HG02852 (cell line): Measurements from ENCODE around the gene PLA2G12B.
"Not testable (repeated sequence)": the region's sequence is repeated elsewhere in the genome, so short reads cannot be mapped to it uniquely, and the experiment has no call there.

Experiments used
- ATAC-seq: cut with Tn5 transposase; IDR thresholded peaks from one replicate; pipeline ENCODE4 v1.9.1; 2021; ENCODE audit warnings: mild to moderate bottlenecking, moderate library complexity; ENCODE audit not compliant: unreplicated experiment

Gene PLA2G12B, protein sequence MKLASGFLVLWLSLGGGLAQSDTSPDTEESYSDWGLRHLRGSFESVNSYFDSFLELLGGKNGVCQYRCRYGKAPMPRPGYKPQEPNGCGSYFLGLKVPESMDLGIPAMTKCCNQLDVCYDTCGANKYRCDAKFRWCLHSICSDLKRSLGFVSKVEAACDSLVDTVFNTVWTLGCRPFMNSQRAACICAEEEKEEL

DNA sequence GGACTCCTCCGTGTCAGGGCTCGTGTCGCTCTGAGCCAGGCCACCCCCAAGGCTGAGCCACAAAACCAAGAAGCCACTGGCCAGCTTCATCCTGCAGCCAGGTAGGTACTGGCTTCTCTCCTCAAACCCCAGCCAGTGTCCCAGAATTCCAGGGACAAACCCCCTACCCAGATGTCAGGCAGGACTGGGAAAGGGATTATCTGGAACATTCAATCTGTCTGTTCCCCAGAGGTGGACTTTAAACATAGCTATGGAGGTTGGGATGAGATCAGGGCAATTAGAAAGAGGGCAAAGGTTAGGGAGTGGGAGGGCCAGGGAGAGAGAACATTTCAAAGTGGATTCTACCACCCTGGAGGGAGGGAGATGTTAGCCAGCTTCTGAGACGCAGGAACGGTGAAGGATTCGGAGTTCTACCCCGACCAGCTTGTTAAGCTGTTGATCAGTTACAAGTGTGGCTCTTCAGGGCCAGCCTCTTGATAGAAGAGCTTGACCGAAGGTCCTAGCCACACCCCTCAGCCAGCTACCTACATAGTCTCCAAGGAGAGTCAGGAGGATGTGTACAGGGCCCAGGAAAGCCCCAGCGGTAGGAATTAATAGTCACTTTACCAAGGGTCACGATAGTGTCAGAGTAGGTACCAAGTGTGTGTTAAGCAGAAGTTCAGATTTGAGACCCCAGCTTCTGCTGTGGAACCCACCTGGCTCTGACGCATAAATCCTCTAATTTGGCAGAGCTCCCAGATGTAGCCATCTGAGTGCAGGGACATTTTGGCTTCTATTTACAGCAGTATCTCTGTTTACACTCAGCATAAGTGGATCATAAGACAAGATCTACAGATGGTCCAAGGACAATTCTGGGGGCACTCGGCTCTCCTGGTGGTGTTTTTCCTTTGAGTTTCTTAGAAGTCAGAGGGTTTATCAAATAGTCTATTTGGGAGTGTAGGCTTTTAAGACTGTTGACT lies at the start of gene PLA2G12B:
TSS of gene PLA2G12B (minus strand) at position 211 of the 959 bp plus-strand sequence. CDS start at position 90, 121 bp downstream.
- ATAC-seq, result no peak

DNA sequence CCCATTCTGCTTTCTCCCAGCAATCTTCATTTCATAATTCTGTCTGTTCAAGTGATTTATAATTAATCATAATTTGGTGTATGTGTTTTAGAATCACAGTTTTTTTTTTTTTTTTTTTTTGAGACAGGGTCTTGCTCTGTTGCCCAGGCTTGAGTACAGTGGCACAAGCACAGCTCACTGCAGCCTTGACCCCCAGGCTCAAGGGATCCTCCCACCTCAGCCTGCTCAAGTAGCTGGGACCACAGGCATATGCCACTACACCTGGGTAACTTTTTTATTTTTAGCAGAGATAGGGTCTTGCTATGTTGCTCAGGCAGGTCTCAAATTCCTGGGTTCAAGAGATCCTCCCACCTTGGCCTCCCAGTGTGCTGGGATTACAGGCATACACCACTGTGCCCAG lies 49.2 kb upstream of the PLA2G12B start:
- ATAC-seq, result no peak

DNA sequence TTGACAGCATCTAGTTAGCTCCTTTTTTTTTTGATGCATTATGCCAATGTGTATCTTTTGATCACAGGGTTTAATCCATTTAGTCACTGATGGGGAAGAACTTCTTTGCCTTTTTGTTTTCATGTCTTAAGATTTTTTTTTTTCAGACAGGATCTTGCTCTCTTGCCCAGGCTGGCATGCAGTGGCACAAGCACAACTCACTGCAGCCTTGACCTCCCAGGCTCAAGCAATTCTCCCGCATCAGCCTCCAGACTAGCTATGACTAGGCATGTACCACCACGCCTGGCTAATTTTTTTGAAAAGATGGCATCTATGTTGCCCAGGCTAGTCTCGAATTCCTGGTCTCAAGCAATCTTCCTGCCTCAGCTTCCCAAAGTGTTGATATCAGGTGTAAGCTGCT lies 46.4 kb upstream of the PLA2G12B start:
- no peak for ATAC-seq

DNA sequence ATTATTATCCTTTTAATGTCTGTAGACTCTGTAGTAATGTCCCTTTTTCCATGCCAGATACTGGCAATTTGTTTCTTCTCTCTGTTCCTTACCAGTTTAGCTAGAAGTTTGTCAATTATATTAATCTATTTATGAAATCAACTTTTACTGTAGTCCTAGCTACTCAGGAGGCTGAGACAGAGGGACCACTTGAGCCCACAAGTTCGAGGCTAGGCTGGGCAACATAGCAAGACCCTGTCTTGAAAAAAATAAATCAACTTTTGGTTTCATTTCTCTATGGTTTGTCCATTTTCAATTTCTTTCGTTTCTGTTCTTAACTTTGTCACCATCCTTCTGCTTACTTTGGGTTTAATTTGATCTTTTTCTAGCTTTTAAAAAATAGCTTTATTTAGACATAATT lies 42.5 kb upstream of the PLA2G12B start:
- ATAC-seq, result no peak

DNA sequence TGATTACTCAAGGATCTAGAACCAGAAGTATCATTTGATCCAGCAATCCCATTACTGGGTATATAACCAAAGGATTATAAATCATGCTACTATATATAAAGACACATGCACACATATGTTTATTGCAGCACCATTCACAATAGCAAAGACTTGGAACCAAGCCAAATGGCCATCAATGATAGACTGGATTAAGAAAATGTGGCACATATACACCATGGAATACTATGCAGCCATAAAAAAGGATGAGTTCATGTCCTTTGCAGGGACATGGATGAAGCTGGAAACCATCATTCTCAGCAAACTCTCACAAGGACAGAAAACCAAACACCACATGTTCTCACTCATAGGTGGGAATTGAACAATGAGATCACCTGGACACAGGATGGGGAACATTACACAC lies 40.9 kb upstream of the PLA2G12B start:
- ATAC-seq, result not testable (repeated sequence)

DNA sequence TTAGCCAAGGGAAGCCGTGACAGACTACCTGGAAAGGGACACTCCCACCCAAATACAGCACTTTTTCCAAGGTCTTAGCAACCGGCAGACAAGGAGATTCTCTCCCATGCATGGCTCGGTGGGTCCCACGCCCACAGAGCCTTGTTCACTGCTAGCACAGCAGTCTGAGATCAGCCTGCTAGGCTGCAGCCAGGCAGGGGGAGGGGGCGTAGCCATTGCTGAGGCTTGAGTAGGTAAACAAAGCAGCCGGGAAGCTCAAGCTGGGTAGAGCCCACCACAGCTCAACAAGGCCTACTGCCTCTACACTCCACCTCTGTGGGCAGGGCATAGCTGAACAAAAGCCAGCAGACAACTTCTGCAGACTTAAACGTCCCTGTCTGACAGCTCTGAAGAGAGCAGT lies 35.2 kb upstream of the PLA2G12B start:
- ATAC-seq, result not testable (repeated sequence)

DNA sequence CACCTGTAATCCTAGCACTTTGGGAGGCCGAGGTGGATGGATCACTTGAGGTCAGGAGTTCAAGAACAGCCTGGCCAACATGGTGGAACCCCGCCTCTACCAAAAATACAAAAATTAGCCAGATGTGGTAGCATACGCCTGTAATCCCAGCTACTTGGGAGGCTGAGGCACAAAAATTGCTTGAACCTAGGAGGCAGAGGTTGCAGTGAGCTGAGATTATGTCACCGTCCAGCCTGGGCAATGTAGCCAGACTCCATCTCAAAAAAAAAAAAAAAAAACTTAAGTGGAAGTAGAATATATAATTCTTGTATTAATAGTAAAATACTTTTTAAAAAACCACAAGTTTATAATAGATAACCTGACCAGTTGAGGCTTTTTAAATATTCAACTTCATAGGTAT lies 30.0 kb upstream of the PLA2G12B start:
- ATAC-seq, result not testable (repeated sequence)

DNA sequence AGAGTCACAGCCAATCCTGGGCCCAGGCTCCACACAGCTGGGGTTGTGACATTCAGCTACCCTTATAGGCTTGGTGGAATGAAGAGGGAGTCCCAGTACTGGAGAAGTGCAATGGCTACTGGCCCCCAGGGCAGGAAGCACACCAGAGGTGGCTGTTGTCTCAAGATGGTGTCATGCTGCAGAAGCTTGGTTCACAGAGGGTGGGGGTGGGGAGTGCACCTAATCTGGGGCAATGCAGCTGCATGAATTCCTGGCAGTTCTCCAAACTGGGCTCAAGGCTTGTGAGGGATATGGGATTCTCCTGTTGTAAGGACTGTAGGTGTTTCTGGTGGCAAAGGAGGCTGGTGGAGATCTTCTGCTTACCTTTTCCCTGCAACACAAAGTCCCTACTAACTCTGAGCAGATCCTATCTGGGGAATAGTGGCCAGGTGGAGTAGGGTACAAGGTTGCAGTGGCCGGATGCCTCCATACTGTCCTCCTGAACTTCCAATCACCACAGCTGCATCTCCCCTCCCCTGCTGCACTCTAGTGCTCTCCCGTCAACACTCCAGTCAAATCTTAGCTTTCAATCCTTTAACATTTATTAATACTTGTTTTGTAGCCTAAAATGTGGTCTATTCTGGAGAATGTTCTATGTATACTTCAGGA lies 27.4 kb upstream of the PLA2G12B start:
- ATAC-seq, result no peak

DNA sequence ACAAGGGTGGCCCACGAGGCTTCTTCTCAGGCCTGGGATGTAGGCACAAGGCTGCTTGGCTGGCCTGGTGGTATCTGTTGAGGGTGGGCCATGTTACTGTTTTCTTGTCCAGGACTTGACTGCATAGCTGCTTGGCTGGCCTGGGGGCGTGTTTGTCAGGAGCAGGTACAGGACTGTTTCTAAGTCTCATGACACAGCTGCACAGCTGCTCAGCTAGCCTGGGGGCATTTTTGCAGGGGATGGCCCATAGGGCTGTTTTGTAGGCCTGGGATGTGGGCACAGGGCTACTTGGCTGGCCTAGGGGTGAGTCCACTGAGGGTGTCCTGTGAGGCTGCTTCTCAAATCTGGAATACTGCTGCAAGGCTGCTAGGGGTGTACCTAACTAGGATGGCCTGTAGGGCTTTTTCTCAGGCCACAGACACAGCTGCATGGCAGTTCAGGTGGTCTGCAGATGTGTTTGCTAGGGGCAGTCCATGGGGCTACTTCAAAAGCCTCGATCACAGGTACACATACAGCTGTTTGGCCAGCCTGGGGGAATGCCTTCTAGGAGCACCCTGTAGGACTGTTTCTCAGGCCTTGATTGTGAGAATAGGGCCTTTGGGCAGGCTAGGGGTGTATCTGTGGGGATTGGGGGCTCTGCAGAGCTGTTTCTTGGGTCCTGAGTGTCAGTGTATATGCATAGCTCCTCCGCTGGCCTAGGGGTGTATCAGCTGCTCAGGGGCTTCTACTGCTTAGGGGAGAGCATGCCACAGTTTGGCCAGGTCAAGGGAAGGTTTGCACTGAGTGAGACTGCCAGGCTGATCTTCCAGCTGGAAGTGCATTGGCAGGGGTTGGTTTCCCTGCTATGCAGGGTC lies 26.6 kb upstream of the PLA2G12B start:
- no peak for ATAC-seq

DNA sequence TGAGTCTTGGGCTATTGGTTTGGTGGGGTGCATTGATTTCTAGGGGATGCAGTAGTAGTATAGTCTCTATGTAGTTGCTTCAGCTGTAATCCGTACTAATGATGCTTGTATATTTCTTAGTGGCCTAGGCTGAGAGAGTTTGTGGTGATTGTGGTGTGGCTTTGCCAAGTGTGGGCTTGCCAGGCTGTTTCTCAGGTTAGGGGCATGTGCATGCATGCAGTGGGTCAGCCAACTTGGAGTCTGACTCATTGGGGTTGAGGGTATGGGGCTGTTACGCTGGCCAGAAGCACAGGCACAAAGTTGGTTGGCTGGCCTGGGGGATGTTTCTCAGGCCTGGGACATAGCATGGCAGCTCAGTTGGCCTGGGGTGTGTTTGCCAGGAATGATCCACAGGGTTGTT lies 25.7 kb upstream of the PLA2G12B start:
- ATAC-seq, result no peak

DNA sequence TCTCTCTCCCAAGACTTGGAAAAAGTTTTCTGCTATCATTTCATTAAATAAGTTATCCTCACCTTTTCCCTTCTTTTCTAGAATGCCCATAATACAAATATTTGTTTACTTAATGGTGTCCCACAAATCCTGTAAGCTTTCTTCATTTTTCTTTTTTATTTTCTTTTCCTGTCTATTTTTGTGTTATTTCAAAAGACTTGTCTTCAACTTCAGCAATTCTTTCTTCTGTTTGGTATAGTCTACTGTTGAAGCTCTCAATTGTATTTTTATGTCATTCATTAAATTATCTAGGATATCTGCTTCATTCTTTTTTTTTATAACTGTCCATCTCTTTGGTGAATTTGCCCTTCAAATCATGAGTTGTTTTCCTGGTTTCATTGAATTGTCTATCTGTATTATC lies 25.1 kb upstream of the PLA2G12B start:
- ATAC-seq, result no peak

DNA sequence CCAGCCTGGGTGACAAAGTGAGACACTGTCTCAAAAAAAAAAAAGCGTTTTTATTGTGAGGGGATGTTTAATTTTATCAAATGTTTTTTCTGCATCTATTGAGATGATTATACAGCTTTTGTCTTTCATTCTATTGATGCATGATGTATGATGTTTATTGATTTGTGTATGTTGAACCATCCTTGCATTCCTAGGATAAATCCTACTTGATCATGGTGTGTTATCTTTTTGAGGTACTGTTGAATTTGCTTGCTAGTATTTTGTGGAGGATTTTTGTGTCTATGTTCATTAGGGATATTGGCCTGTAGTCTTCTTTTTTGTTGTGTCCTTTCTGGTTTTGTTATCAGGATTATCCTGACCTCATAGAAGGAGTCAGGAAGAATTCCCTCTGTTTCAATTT lies 22.3 kb upstream of the PLA2G12B start:
- no peak for ATAC-seq

DNA sequence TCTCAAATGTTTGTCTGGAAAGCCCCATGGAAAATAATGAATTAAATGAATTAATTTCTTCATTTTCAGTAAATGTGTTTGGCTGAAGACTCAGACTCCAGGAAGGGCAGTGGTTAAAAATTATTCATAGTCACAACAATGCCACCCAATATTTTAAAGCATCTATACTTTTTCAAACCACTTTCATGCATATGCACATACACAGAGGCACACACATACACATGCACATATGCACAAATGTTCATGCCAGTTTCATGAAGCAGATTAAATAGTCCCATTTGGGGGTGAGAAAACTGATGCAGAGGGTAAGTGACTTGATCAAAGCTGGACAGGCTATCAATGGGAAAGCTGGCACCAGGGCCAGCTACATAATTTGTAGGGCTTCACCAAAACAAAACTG lies 1.4 kb upstream of the PLA2G12B start:
- no peak for ATAC-seq

DNA sequence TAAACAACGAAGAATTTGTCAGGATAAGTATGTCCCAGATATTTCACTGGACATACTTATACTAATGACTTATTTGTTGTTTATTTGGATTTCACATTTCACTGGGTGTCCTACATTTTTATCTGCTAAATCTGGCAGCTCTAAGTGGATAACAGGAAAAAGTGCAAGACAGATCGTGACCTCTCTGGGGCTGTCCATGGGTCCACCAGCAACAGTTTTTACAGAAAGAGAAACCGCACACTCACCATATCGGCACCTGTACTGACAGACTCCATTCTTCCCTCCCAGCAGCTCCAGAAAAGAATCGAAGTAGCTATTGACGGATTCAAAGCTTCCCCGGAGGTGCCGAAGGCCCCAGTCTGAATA lies 393 bp downstream of the PLA2G12B start:
- ATAC-seq, result no peak

DNA sequence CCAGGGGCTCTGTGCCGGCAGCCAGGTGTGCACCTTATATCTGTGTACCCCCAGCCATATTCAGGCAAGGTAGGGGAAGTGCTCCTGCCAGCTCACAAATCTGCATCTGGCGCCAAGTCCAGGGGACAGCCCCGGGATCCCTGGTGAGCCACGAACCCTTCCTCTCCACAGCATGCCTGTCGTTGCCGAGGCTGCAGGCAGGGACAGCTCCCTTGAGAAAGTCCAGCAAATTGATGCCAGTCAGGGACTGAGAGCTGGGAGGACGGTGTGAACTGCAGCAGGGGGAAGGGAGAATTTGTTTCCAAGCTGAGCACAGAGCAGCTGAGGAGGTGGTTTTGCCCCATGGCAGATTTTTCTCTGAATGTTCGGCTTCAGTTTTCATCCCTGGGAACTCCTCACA lies 919 bp downstream of the PLA2G12B start:
- no peak for ATAC-seq

DNA sequence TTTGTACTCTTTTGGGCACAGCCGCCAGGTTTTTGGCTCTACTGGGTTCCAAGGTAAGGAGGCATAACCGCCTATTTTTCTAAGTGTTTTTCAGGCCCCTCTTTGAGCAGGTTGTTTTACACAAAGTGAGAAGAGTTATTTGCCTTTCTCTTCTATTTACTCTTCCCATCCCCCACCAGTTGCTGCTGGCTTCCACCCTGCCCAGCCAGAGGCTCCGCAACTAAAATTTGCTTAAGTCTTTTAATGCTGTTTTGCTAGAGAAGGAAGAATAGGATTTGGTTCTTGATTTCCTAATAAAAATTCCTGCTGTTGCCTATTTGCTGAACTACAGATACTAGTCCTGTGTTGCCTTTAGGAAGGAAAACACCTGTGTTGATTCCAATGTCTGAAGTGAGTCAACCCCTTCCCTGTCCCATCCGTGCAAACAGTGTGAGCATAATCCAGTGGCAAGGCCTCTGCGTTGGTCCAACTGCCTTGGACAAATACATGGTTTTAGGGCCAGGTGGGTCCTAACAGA lies 1.9 kb downstream of the PLA2G12B start:
- ATAC-seq, result no peak

DNA sequence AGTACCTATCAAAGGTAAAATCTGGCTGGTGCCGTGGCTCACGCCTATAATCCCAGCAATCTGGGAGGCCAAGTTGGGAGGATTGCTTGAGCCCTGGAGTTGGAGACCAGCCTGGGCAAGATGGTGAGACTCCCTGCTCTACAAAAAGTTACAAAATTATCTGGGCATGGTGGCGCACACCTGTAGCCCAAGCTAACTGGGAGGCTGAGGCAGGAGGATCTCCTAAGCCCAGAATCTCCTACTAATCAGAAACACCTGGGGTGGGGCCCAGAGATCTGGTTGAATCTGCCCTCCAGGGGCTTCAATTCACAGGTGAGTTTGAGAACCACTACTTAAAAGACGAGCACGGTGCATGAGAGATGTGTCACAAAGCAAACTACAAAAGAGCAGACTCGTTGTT lies 2.4 kb downstream of the PLA2G12B start:
- no peak for ATAC-seq

DNA sequence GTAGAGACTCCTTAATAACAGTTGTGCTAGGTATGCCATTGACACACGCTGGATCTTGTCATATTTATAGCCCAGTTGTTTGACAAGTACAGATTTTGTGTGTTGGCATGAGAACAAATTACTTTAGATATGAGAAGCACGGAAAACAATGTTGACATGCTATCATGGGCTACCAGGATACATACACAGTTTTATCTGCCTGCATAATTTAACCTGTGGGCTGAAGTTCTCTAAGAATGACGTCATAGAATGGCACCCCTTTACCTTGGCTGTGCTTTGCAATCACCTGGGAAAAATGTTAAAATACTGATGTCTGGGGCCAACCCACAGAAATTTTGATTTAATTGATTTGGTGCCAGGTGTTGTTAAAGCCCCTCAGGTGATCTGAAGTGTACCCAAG lies 2.8 kb downstream of the PLA2G12B start:
- ATAC-seq, result no peak

DNA sequence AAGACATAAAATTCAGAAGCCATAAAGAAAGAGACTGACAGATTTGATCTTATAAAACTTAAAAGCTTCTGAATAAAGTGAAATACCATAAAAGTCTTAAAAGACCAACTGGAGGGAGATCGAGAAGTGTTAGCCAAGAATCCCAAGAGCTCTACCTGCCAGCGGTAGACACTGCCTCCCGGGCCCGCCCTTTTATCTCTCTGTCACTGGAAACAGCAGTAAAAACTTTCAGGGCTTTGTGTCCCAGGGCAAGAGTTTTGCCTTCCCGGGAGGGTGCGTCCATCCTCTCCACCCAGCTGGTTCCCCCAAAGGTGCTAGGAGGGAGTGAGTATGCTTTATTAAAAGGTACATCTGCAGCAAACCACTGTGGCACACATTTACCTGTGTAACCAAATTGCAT lies 5.8 kb downstream of the PLA2G12B start:
- no peak for ATAC-seq

DNA sequence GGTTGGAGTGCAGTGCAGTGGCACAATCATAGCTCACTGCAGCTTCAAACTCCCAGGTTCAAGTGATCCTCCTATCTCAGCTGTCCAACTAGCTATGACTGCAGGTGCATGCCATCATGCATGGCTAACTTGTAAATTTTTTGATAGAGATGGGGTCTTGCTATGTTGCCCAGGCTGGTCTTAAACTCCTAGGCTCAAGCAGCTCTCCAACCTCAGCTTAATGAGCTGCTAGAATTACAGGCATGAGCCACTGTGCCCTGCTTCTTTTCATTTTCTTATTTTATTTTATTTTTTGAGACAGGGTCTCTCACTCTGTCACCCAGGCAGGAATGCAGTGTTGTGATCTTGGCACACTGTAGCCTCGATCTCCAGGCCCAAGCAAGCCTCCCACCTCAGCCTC lies 7.6 kb downstream of the PLA2G12B start:
- ATAC-seq, result no peak
